Naive B cell (primary cell): ENCODE results near the gene H2AZ2. TPM values are rescaled to one million over a fixed set of nuclear protein-coding genes. Genes with fewer than 3 reads are reported as not detected.

Experiments
- ATAC-seq, 2 donors: fragments of 150-1000 bp; cut with Tn5 transposase; 2 replicates each; pipeline ENCODE4 v1.10.0; 2021; ENCODE audit warnings: low read depth in 2 of 2, mild to moderate bottlenecking in 2 of 2, moderate library complexity in 2 of 2
- DNase-seq: peaks from one replicate; pipeline ENCODE4 v3.0.0; 2022
- H3K27ac Mint-ChIP-seq, 6 donors: one replicate each; pipeline ENCODE4 v1.8.0; 2020 to 2022; ENCODE audit warnings: mild to moderate bottlenecking in 6 of 6, mixed read lengths in 6 of 6, moderate library complexity in 5 of 6, inconsistent platforms in 2 of 6
- H3K27me3 Mint-ChIP-seq, 3 donors: one replicate each; pipeline ENCODE4 v1.8.0; 2021 to 2022; ENCODE audit warnings: mixed read lengths in 3 of 3, mild to moderate bottlenecking in 1 of 3
- H3K36me3 Mint-ChIP-seq, 2 donors: one replicate each; pipeline ENCODE4 v1.8.0; 2020 to 2022; ENCODE audit warnings: mixed read lengths in 2 of 2, inconsistent platforms in 1 of 2, mild to moderate bottlenecking in 1 of 2
- H3K4me1 Mint-ChIP-seq, 3 donors: one replicate each; pipeline ENCODE4 v1.8.0; 2020 to 2022; ENCODE audit warnings: mixed read lengths in 3 of 3, inconsistent platforms in 1 of 3, mild to moderate bottlenecking in 1 of 3, moderate library complexity in 1 of 3
- H3K4me3 Mint-ChIP-seq, 8 donors: one replicate each; pipeline ENCODE4 v1.8.0; 2020 to 2022; ENCODE audit warnings: mild to moderate bottlenecking in 8 of 8, mixed read lengths in 8 of 8, moderate library complexity in 8 of 8, inconsistent platforms in 2 of 8
- H3K9me3 Mint-ChIP-seq, 7 donors: one replicate each; pipeline ENCODE4 v1.8.0; 2020 to 2022; ENCODE audit warnings: mixed read lengths in 7 of 7, mild to moderate bottlenecking in 5 of 7, inconsistent platforms in 2 of 7, moderate library complexity in 1 of 7
- polyA plus RNA-seq, 6 donors: library from polyadenylated mRNA; unstranded; fragments of 300-500 nt; fragmentation: Illumina TruSeq; gene quantifications; one replicate each; pipeline ENCODE4 v1.2.3, GENCODE V29; 2021; ENCODE audit warnings: low read depth in 6 of 6

Gene H2AZ2
- polyA plus RNA-seq, 6 donors from 2014 or later = 128 to 168 (median 145) TPM

GRCh38 chr7:44782460-44782859 is 65.4 kb downstream of the H2AZ2 start:
- H3K4me1 Mint-ChIP-seq = peaks cover 5 to 10% (median 5%) of the 10 kb centered on the region in 3 donors
- no peaks in the 10 kb centered on the region for H3K27me3 Mint-ChIP-seq
- peaks cover 5 to 17% (median 9%) of the 10 kb centered on the region in 7 donors for H3K9me3 Mint-ChIP-seq
- ATAC-seq (no peak), DNase-seq (no peak)
- no peak overlapping the region for H3K4me3 Mint-ChIP-seq
- peaks cover 6 to 16% of the 10 kb centered on the region in 2 donors for H3K36me3 Mint-ChIP-seq
- H3K27ac Mint-ChIP-seq = peak overlapping the region in 2 of 6 donors; percentile 2 to 83

Other genes with a start within 250 kb of the H2AZ2 start
- 10 to 100 TPM in 5 of 6 donors, 1 to 10 TPM in 1; 9.5 to 21.6 (median 20.1) TPM for gene OGDH, start 241.5 kb downstream of the H2AZ2 start, polyA plus RNA-seq
- 10 to 100 TPM in 5 of 6 donors, 1 to 10 TPM in 1; 5.8 to 22.8 (median 13.4) TPM for gene ZMIZ2, start 99.2 kb downstream of the H2AZ2 start, polyA plus RNA-seq
- 1,000 to 10,000 TPM; 2,925 to 4,431 (median 4,097) TPM for gene PPIA, start 51.4 kb downstream of the H2AZ2 start, polyA plus RNA-seq
- 1 to 10 TPM; 2.9 to 4.5 (median 3.5) TPM for gene PURB, start 37.4 kb upstream of the H2AZ2 start, polyA plus RNA-seq
- gene MYO1G, start 130.9 kb upstream of the H2AZ2 start, polyA plus RNA-seq = 100 to 1,000 TPM in 3 of 6 donors, 10 to 100 TPM in 3; 83.1 to 151 (median 99.6) TPM
- gene CCM2, start 152.1 kb upstream of the H2AZ2 start, polyA plus RNA-seq = 100 to 1,000 TPM in 2 of 6 donors, 10 to 100 TPM in 4; 69.3 to 136 (median 77.3) TPM
- not detected for gene NACAD, start 240.9 kb upstream of the H2AZ2 start, polyA plus RNA-seq